Endodermal cell (in vitro differentiated cells): Measurements from ENCODE around the gene SYNJ2. TPM values are rescaled to one million over a fixed set of nuclear protein-coding genes. Genes with fewer than 3 reads are reported as not detected.
A peak's percentile ranks its signal among the peaks of the same experiment; 100 is the strongest.
"Not testable (repeated sequence)": the region's sequence is repeated elsewhere in the genome, so short reads cannot be mapped to it uniquely, and the experiment has no call there.

Experiments
- DNase-seq: peaks from one replicate; pipeline ENCODE4 v3.0.0-alpha.2; 2017
- H3K27ac ChIP-seq: 2 replicates; pipeline ENCODE4 v1.5.1; 2013; ENCODE audit warnings: mild to moderate bottlenecking, low read depth, low read length, moderate library complexity
- H3K27me3 ChIP-seq: 2 replicates; pipeline ENCODE4 v1.6.1; 2013; ENCODE audit warnings: mild to moderate bottlenecking, low read length, moderate library complexity; ENCODE audit not compliant: insufficient read depth, control insufficient read depth, poor library complexity, severe bottlenecking
- H3K36me3 ChIP-seq: 2 replicates; pipeline ENCODE4 v1.7.0; 2013; ENCODE audit warnings: mild to moderate bottlenecking, low read length, moderate library complexity; ENCODE audit not compliant: control insufficient read depth, insufficient read depth
- H3K4me1 ChIP-seq: one replicate; pipeline ENCODE4 v1.7.0; 2013; ENCODE audit warnings: low read length; ENCODE audit not compliant: control insufficient read depth, insufficient read depth
- H3K4me3 ChIP-seq: 2 replicates; pipeline ENCODE4 v1.5.1; 2013; ENCODE audit warnings: mild to moderate bottlenecking, low read length, moderate library complexity
- H3K9ac ChIP-seq: 2 replicates; pipeline ENCODE4 v1.6.1; 2013; ENCODE audit warnings: mild to moderate bottlenecking, low read length, moderate library complexity; ENCODE audit not compliant: poor library complexity, severe bottlenecking; ENCODE audit errors: extremely low read depth
- H3K9me3 ChIP-seq: 2 replicates; pipeline ENCODE4 v1.6.1; 2013; ENCODE audit warnings: mild to moderate bottlenecking, low read length, moderate library complexity; ENCODE audit not compliant: control insufficient read depth
- H3K27ac Mint-ChIP-seq: 2 replicates; pipeline ENCODE4 v1.8.0; 2020; ENCODE audit warnings: mixed read lengths
- H3K27me3 Mint-ChIP-seq: 2 replicates; pipeline ENCODE4 v1.8.0; 2021; ENCODE audit warnings: mild to moderate bottlenecking, mixed read lengths; ENCODE audit not compliant: insufficient read depth
- H3K36me3 Mint-ChIP-seq: 2 replicates; pipeline ENCODE4 v1.8.0; 2020; ENCODE audit warnings: low read depth, mixed read lengths
- H3K4me1 Mint-ChIP-seq: 2 replicates; pipeline ENCODE4 v1.8.0; 2020; ENCODE audit warnings: mixed read lengths
- H3K4me3 Mint-ChIP-seq: 2 replicates; pipeline ENCODE4 v1.8.0; 2020; ENCODE audit warnings: mild to moderate bottlenecking, moderate library complexity, mixed read lengths
- H3K9me3 Mint-ChIP-seq: 2 replicates; pipeline ENCODE4 v1.8.0; 2020; ENCODE audit warnings: mild to moderate bottlenecking, mixed read lengths
- WGBS, 2 experiments: methylation state at CpG; one replicate each; pipeline versions ENCODE4 v1.1.5 to v1.1.7; 2013; ENCODE audit warnings: missing lambda C conversion rate in 2 of 2, mixed read lengths in 1 of 2; ENCODE audit not compliant: insufficient coverage in 1 of 2, insufficient read length in 1 of 2; 5-methylcytosine and 5-hydroxymethylcytosine counted together
- total RNA-seq, 2 donors: library from RNA; stranded (reverse); fragmentation: NEBNext Ultra II Directional in 1 of 2; extraction: Animal tissue kit (Norgen Biotek cat#: 25700) in 1 of 2; gene quantifications; 2 replicates in 1 of 2; 3 replicates in 1 of 2; pipeline ENCODE4 v1.2.1, GENCODE V29; 2021
- TF ChIP-seq, protein P1 (sequence below): fragments of 200-600 bp; sonication (generic); conservative IDR thresholded peaks from 2 replicates; pipeline ENCODE4 v1.5.0; 2021; ENCODE audit warnings: antibody characterized with exemption, mild to moderate bottlenecking

Gene SYNJ2
- total RNA-seq, 2 donors from 2014 or later = 21.2 to 32.8 TPM

DNA sequence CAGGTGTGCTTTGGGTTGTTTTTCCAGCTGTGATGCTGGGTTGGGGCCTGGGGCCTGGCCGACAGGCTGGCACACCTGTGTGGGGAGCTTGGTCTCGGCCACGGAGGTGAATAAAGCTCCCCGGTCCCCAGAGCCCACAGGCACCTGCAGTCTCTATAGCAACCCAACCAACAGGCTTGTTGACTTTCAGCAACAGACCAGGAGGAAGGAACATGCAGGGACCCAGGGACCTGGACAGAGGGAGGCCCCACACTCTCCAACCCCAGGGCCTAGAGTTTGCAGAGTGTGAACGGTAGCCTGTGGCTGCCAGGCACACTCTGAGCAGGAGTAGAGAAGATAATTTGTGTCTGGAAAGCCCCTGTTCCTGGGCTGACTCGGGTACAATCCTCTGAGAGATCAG lies 14.6 kb upstream of the SYNJ2 start:
- DNase-seq = peak; percentile 49
- TF ChIP-seq, protein P1, sequence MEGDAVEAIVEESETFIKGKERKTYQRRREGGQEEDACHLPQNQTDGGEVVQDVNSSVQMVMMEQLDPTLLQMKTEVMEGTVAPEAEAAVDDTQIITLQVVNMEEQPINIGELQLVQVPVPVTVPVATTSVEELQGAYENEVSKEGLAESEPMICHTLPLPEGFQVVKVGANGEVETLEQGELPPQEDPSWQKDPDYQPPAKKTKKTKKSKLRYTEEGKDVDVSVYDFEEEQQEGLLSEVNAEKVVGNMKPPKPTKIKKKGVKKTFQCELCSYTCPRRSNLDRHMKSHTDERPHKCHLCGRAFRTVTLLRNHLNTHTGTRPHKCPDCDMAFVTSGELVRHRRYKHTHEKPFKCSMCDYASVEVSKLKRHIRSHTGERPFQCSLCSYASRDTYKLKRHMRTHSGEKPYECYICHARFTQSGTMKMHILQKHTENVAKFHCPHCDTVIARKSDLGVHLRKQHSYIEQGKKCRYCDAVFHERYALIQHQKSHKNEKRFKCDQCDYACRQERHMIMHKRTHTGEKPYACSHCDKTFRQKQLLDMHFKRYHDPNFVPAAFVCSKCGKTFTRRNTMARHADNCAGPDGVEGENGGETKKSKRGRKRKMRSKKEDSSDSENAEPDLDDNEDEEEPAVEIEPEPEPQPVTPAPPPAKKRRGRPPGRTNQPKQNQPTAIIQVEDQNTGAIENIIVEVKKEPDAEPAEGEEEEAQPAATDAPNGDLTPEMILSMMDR = no peak
- no peaks in the 10 kb centered on the region for H3K27me3 ChIP-seq
- H3K4me3 ChIP-seq = no peak overlapping the region
- no peak overlapping the region for H3K27ac Mint-ChIP-seq
- 89 to 95% methylated on average over 4 to 6 of the region's 6 CpGs for WGBS, 2 experiments
- peaks cover 2% of the 10 kb centered on the region for H3K27me3 Mint-ChIP-seq
- H3K9me3 Mint-ChIP-seq = peaks cover 4% of the 10 kb centered on the region
- H3K36me3 ChIP-seq = no peaks in the 10 kb centered on the region
- H3K36me3 Mint-ChIP-seq = no peaks in the 10 kb centered on the region
- H3K27ac ChIP-seq = no peak overlapping the region
- peaks cover 1% of the 10 kb centered on the region for H3K4me1 ChIP-seq
- peaks cover 10% of the 10 kb centered on the region for H3K4me1 Mint-ChIP-seq
- H3K4me3 Mint-ChIP-seq = no peak overlapping the region
- H3K9ac ChIP-seq = no peak overlapping the region
- peaks cover 4% of the 10 kb centered on the region for H3K9me3 ChIP-seq

GRCh38 chr6:157967486-157967885 lies 14.2 kb upstream of the SYNJ2 start:
- WGBS, 2 experiments = 81 to 88% methylated on average over 6 to 8 of the region's 8 CpGs
- H3K27ac Mint-ChIP-seq = no peak overlapping the region
- H3K9me3 Mint-ChIP-seq = peaks cover 4% of the 10 kb centered on the region
- no peaks in the 10 kb centered on the region for H3K27me3 ChIP-seq
- H3K36me3 ChIP-seq = no peaks in the 10 kb centered on the region
- TF ChIP-seq, protein P1 = no peak
- peaks cover 2% of the 10 kb centered on the region for H3K27me3 Mint-ChIP-seq
- peak; percentile 38 for DNase-seq
- no peak overlapping the region for H3K4me3 Mint-ChIP-seq
- H3K27ac ChIP-seq = no peak overlapping the region
- H3K36me3 Mint-ChIP-seq = no peaks in the 10 kb centered on the region
- H3K9me3 ChIP-seq = peaks cover 4% of the 10 kb centered on the region
- no peak overlapping the region for H3K9ac ChIP-seq
- no peak overlapping the region for H3K4me3 ChIP-seq
- H3K4me1 ChIP-seq = no peaks in the 10 kb centered on the region
- peaks cover 10% of the 10 kb centered on the region for H3K4me1 Mint-ChIP-seq

DNA sequence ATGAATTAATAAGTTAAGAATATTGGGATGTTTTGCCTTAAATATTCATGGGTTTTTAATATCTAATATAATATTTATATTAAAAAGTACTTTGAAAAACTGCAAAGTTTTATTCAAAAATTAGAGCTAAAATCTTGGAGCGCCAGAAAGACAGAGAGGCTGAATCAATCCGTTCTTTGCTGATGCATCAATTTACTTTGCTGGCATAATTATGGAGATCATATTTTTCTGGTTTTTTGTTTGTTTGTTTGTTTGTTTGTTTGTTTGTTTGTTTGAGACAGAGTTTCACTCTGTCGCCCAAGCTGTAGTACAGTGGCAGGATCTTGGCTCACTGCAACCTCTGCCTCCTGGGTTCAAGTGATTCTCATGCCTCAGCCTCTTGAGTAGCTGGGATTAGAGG lies 9.5 kb upstream of the SYNJ2 start:
- not testable (repeated sequence) for H3K27me3 ChIP-seq, H3K9me3 ChIP-seq, H3K4me3 Mint-ChIP-seq, H3K27ac ChIP-seq, H3K9ac ChIP-seq, H3K36me3 Mint-ChIP-seq, H3K4me3 ChIP-seq, H3K36me3 ChIP-seq, H3K27ac Mint-ChIP-seq, DNase-seq, H3K4me1 ChIP-seq, H3K9me3 Mint-ChIP-seq
- H3K27me3 Mint-ChIP-seq = peaks cover 14% of the 10 kb centered on the region
- peaks cover 12% of the 10 kb centered on the region for H3K4me1 Mint-ChIP-seq
- WGBS, 2 experiments = 94 to 100% methylated on average over 2 to 3 of the region's 3 CpGs

DNA sequence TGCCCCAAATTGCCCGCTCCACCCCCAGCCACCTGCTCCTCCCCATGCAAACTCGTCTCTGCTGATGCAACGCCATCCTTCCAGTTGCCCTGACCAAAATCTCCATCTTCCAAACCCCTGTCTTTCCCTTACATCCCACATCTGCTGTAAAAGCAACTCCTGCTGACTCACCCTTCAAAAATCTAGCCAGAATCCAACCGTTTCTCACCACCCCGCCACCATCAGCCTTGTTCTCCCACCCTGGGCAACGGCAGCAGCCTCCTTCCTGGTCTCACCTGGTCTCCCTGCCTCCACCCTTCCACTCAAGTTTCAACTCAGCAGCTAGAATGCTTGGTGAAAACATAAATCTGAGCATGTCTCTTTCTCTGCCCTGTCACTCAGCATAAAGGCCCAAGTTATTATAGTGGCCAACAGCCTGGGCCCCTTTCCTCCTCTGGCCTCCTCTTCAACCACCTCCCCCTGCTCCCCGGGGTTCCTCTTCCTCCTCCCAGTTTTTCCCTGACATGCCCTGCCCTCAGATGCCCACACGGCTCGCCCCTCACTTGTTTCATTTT lies 7.2 kb upstream of the SYNJ2 start:
- H3K27ac ChIP-seq = no peak overlapping the region
- no peaks in the 10 kb centered on the region for H3K9me3 ChIP-seq
- Mint-ChIP-seq H3K4me1 (peaks cover 9% of the 10 kb centered on the region), H3K27ac (no peak overlapping the region), H3K27me3 (peaks cover 28% of the 10 kb centered on the region), H3K36me3 (no peaks in the 10 kb centered on the region), H3K4me3 (no peak overlapping the region), H3K9me3 (no peaks in the 10 kb centered on the region)
- no peak overlapping the region for H3K4me3 ChIP-seq
- WGBS, 2 experiments = 86 to 91% methylated on average over 4 to 9 of the region's 9 CpGs
- H3K27me3 ChIP-seq = no peaks in the 10 kb centered on the region
- DNase-seq = peak; percentile 52
- H3K4me1 ChIP-seq = no peaks in the 10 kb centered on the region
- TF ChIP-seq, protein P1 = no peak
- H3K36me3 ChIP-seq = no peaks in the 10 kb centered on the region
- no peak overlapping the region for H3K9ac ChIP-seq
